AG04450 (cell line): ENCODE results near the gene ARHGAP26. TPM values are rescaled to one million over a fixed set of nuclear protein-coding genes. Genes with fewer than 3 reads are reported as not detected.

Experiments used
- CTCF ChIA-PET: fragments of 300-600, 350-600 bp; formaldehyde crosslinking; extraction: SDS; loops from one replicate; lab custom pipeline; 2022; ENCODE audit warnings: antibody characterized with exemption, inconsistent platforms; lab: Charles Lee
- POLR2A ChIA-PET: fragments of 350-600 bp; formaldehyde crosslinking; extraction: SDS; loops from one replicate; lab custom pipeline; 2021; ENCODE audit warnings: antibody characterized with exemption, inconsistent platforms; lab: Yijun Ruan, JAX
- DNase-seq: peaks from one replicate; pipeline ENCODE4 v3.0.0-alpha.2; 2011; ENCODE audit warnings: low read depth, low spot score
- H3K27ac ChIP-seq: one replicate; pipeline ENCODE4 v1.5.1; 2012; ENCODE audit warnings: low read depth, low read length, control low read depth
- H3K27me3 ChIP-seq: one replicate; pipeline ENCODE4 v1.6.0; 2012; ENCODE audit warnings: low read length; ENCODE audit not compliant: control insufficient read depth, insufficient read depth
- H3K4me3 ChIP-seq: 2 replicates; pipeline ENCODE4 v1.5.1; 2011; ENCODE audit warnings: mild to moderate bottlenecking, low read depth, low read length, control low read depth
- H3K9me3 ChIP-seq: 2 replicates; pipeline ENCODE4 v1.5.1; 2012; ENCODE audit warnings: low read length; ENCODE audit not compliant: control insufficient read depth, insufficient read depth
- polyA plus RNA-seq: library from polyadenylated mRNA; depleted of rRNA; stranded (reverse); fragments of >200 nt; gene quantifications from 2 replicates; pipeline ENCODE4 v1.2.3, GENCODE V29; 2011
- TF ChIP-seq, protein P1 (sequence below): IDR thresholded peaks from 2 replicates; pipeline ENCODE4 v1.5.1; 2011; ENCODE audit warnings: low read depth, low read length, control low read depth, inconsistent platforms

The ARHGAP26 gene
- polyA plus RNA-seq, 1 experiment, result 0.56 TPM

DNA sequence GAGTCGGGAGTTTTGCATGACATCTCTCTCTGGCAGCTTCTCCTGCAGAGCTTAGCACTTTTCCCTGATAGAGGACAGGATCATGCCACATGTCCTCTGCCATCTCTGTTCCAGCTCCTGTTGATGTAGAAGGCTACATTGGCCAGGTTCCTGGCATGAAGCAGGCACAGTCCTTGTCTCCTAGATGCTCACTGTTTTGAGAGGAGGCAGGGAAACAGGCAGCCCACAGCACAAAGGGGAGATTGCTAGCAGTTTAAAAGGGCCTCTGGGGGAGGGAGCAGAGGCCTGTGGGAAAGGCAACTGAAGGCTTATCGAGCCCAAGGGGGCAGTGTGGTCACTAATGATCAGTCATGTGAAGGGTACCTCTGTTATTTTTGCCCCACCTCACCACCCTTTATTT, 10.7 kb downstream of the ARHGAP26 start:
- no peak for DNase-seq
- ChIA-PET CTCF (interaction anchor here (2.2 to 5.4 kb wide), 2 partner anchors 10 to 68 kb away, joined by 8 to 30 read pairs; partner anchors contain the start of gene ARHGAP26), POLR2A (no interaction called here)
- Histone ChIP-seq H3K27ac (no peak overlapping the region), H3K4me3 (no peak overlapping the region), H3K27me3 (peaks cover 32% of the 10 kb centered on the region), H3K9me3 (no peaks in the 10 kb centered on the region)
- TF ChIP-seq, protein P1, sequence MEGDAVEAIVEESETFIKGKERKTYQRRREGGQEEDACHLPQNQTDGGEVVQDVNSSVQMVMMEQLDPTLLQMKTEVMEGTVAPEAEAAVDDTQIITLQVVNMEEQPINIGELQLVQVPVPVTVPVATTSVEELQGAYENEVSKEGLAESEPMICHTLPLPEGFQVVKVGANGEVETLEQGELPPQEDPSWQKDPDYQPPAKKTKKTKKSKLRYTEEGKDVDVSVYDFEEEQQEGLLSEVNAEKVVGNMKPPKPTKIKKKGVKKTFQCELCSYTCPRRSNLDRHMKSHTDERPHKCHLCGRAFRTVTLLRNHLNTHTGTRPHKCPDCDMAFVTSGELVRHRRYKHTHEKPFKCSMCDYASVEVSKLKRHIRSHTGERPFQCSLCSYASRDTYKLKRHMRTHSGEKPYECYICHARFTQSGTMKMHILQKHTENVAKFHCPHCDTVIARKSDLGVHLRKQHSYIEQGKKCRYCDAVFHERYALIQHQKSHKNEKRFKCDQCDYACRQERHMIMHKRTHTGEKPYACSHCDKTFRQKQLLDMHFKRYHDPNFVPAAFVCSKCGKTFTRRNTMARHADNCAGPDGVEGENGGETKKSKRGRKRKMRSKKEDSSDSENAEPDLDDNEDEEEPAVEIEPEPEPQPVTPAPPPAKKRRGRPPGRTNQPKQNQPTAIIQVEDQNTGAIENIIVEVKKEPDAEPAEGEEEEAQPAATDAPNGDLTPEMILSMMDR, result no peak

DNA sequence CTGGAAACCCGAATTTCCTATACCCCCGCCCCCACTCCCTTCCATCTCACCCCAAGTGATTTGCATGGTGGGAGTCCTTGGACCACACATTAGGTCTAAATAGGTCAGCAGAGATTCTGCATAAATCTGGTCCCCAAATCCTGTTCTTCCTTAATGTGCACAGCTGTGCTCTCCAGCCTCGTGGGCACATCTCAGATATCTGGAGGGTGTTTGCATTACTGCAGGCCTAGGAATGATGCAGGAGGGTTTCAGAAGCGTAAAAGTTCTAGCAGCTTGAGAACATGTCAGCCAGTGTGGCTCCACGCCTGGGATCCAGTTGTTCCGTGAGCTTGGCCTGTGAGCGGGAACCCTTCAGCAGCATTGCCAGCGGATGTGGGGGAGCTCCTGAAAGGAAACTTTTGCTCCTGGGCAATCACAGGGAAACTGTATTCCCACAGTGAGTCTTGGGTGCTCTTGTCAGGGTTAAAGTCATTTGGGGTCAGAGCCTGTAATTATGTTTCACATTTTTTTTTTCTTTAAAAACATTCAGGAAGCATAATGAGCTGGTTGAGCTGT, 12.9 kb downstream of the ARHGAP26 start:
- no peaks in the 10 kb centered on the region for H3K9me3 ChIP-seq
- peaks cover 25% of the 10 kb centered on the region for H3K27me3 ChIP-seq
- DNase-seq, result no peak
- ChIA-PET POLR2A (no interaction called here), CTCF (interaction anchor here (0.7 to 2.9 kb wide), 4 partner anchors 12 to 97 kb away, joined by 3 to 10 read pairs (median 6); no protein-coding TSS in a partner anchor)
- TF ChIP-seq, protein P1, result no peak
- H3K27ac ChIP-seq, result no peak overlapping the region
- no peak overlapping the region for H3K4me3 ChIP-seq

DNA sequence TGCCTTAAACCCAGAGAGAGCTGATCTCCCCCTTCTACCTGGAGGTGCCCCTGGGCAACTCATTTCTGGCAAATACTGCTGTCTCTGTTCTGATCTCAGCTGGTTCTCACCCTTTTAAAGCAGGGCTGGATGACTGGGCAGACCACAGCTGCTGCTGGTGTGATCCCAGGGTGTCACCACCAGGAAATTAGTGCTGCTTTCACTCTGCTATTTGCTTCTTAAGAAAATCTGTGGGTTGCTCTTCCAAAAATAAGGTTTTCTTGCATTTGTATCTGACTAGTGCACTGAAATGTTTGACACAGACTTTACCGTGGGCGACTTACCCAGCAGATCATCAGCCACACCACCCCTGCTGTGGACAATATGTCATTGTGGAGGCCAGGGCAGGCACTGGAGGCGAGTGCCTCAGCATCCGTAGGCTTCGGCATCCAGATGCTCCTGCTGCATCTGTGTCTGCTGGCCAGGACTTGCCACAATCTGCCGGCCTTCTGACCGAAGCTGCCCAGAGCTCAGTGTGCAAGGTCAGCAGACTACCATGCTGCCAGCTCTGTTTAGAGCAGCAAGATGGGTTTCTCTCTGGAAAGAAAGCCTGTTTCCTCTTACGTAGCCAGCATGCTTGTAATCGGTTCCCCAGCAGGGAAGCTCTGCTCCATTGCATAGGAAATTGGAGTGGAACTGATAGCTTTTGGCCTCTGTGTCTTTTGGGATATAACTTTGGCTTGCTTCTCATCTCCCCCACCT, 13.6 kb downstream of the ARHGAP26 start:
- no peak overlapping the region for H3K4me3 ChIP-seq
- H3K9me3 ChIP-seq, result no peaks in the 10 kb centered on the region
- TF ChIP-seq, protein P1, result no peak
- H3K27ac ChIP-seq, result no peak overlapping the region
- ChIA-PET POLR2A (no interaction called here), CTCF (interaction anchor here (0.6 to 2.9 kb wide), 5 partner anchors 13 to 138 kb away, joined by 3 to 10 read pairs (median 5); no protein-coding TSS in a partner anchor)
- no peak for DNase-seq
- peaks cover 24% of the 10 kb centered on the region for H3K27me3 ChIP-seq

DNA sequence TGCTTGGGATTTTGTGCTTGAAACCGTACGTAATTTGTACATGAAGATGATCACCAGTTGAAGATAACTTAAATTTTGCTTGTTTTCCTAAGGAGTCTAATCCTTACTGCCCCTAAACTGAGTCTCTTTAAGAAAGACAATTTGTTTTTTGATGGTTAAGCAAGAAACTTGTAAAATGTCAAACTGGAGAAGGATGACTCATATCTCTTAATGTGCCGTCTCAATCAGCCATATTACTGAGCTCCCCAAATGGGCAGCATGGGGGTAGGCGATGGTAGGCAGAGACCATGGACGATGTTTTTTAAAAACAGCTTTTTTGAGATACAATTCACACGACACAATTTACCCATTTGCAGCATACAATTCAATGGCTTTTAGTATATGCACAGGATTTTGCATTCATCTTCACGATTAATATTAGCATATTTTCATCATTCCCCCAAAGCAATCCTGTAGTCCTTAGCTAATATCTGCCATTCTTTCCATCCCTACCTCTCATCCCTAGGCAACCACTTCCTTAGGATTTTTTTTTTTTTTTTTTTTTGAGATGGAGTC, 14.3 kb downstream of the ARHGAP26 start:
- Histone ChIP-seq H3K27me3 (peaks cover 27% of the 10 kb centered on the region), H3K4me3 (no peak overlapping the region), H3K9me3 (no peaks in the 10 kb centered on the region), H3K27ac (no peak overlapping the region)
- TF ChIP-seq, protein P1, result no peak
- ChIA-PET POLR2A (no interaction called here), CTCF (interaction anchor here (0.8 to 2.9 kb wide), 3 partner anchors 13 to 97 kb away, joined by 4 to 10 read pairs (median 4); no protein-coding TSS in a partner anchor)
- no peak for DNase-seq
